ENCODE results near the gene UBE2Q2.

DNA sequence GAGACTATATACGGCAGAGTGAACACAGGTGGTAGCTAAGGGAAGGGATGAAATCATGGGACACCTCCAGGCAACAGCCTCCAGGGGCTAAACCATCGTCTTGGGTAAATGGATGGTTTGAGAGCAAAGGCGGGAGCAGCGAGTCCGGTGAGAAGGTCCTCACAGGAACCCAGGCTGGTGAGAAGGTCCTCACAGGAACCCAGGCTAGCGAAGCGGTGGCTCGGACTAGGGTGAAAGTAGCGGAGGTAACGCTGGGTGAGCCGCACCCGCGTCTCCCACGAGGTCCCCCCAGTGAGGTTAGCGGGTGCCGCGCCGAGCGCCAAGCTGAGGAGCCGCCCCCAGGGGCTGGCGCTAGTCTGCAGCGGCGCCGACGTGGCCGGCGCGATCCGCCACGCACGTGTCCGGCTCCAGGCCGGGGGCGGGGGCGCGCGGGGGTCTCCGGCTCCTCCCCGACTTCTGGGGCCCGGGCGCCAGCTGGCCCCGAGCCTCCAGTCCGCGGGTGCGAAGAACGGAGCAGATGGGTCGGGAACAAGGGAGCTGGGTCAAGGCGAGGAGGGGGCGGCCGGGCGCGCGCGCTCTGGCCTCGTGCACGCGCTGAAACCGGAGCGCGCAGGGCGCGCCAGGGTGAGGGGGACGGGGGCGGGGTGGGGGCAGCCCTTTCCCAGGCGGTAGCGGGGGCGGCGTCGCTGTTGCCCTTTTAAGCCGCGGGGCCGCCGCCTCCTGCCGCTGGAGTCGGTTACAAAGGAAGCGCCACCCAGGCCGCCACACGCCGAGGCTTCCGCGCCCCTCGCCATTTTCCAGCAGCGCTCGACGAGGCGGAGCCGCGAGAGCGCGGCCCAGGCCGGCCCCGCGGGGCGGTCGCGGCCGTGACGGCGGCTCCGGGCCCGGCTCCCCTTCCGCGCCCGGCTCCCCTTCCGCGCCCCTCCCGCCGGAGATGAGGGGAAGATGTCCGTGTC is at the start of gene UBE2Q2:
- TF ChIP-seq, protein P1, sequence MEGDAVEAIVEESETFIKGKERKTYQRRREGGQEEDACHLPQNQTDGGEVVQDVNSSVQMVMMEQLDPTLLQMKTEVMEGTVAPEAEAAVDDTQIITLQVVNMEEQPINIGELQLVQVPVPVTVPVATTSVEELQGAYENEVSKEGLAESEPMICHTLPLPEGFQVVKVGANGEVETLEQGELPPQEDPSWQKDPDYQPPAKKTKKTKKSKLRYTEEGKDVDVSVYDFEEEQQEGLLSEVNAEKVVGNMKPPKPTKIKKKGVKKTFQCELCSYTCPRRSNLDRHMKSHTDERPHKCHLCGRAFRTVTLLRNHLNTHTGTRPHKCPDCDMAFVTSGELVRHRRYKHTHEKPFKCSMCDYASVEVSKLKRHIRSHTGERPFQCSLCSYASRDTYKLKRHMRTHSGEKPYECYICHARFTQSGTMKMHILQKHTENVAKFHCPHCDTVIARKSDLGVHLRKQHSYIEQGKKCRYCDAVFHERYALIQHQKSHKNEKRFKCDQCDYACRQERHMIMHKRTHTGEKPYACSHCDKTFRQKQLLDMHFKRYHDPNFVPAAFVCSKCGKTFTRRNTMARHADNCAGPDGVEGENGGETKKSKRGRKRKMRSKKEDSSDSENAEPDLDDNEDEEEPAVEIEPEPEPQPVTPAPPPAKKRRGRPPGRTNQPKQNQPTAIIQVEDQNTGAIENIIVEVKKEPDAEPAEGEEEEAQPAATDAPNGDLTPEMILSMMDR (conservative IDR thresholded peaks at IDR 0.05 in 1 of 2, IDR thresholded peaks at IDR 0.05 in 1 of 2; ENCODE audit: extremely low read depth in 1 of 2, insufficient read depth in 1 of 2, low read depth in 1 of 2, low read length in 2 of 2): no peak
- no peak for TF ChIP-seq EZH2 (IDR thresholded peaks at IDR 0.05; ENCODE audit: borderline replicate concordance, low read length)

All from mammary epithelial cell (primary cell).